Measurements from ENCODE around the gene AJAP1.
"Not testable (repeated sequence)": the region's sequence is repeated elsewhere in the genome, so short reads cannot be mapped to it uniquely, and the experiment has no call there.

AJAP1 gene

GRCh38 chr1:4653796-4654725 lies at the start of gene AJAP1:
Gene AJAP1 (plus strand): TSS chr1:4654609. CDS start chr1:4655426, 817 bp downstream.
- DNase-seq (ENCODE audit: low read depth in 3 of 3, low spot score in 1 of 3) = no peak

DNA sequence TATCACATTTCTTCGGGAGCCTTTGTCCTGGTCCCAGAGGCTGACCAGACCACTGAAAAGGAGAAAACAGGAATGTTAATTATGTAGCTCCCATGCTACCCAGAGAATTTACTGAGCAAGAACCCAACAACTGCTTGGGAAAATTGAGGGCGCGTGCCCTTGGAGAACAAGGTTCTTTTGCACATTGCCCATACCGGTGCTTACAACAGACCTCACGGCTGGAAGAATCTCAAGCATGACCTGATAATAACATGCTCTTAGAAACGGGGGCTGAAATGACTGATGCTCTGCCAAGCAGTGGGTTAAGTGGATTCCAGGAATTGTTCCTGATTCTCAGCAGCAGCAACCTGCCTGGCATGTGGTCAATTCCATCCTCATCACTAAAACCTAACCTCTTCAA lies 49.3 kb upstream of the AJAP1 start:
- DNase-seq (ENCODE audit: low read depth in 3 of 3, low spot score in 1 of 3) = no peak

- DNase-seq (ENCODE audit: low read depth in 3 of 3, low spot score in 1 of 3) = no peak
Observed at GRCh38 chr1:4611563-4612341, 42.7 kb upstream of the AJAP1 start.

- DNase-seq (ENCODE audit: low read depth in 3 of 3, low spot score in 1 of 3) = no peak
Observed at GRCh38 chr1:4612991-4613390, 41.4 kb upstream of the AJAP1 start.

DNA sequence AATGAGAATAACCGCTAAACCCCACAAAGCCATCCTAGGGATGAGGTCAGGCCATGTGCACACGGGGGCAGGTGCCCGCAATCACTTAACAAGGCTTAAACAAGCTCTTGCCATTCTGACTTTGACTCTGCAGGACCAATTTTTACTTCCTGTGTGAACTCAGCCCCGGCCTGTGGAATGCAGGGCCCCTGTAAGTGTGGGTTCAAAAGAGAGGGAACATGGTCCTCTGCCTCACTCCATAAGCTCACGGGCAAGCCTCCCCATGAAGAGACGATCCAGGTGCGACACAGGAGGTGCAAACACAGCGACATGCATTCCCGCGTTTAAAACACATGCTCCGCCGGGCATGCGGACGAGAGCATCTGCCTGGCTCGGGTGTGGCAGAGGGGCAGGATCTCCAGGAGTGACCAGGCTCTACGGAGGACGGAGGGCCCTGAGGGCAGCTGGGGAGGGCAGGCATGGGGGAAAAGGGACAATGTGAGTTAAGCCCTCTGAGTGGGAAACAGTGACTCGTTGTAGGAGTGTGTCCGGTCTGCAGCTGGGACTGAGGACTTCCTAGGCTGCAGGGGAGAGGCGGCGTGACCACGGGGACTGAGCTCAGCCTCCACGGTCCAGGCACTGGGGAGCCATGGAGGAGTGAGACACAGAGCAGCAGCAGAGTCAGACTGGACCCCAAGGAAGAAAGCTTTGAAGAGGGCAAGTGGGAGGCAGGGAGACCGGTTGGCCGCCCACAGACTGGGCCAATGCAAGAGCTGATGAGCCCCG lies 40.6 kb upstream of the AJAP1 start:
- DNase-seq (ENCODE audit: low read depth in 3 of 3, low spot score in 1 of 3) = no peak

- DNase-seq (ENCODE audit: low read depth in 3 of 3, low spot score in 1 of 3) = no peak
Observed at GRCh38 chr1:4614371-4615137, 39.9 kb upstream of the AJAP1 start.

DNA sequence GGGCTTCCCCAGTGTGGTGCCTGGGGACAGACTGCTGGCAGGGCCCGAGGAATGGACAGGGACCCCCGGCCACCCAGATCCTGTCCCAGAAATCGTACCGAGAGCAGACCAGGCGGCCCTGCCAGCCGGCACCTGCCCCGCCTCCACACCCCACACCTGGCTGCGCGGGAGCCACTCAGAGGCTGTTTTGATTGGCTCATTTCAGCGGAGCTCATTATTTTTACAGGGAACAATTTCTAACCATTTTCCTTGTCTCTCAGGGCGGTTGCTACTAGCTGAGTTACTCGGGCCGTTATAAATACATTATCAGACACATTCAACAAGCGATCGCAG lies 39.3 kb upstream of the AJAP1 start:
- DNase-seq (ENCODE audit: low read depth in 3 of 3, low spot score in 1 of 3) = no peak

DNA sequence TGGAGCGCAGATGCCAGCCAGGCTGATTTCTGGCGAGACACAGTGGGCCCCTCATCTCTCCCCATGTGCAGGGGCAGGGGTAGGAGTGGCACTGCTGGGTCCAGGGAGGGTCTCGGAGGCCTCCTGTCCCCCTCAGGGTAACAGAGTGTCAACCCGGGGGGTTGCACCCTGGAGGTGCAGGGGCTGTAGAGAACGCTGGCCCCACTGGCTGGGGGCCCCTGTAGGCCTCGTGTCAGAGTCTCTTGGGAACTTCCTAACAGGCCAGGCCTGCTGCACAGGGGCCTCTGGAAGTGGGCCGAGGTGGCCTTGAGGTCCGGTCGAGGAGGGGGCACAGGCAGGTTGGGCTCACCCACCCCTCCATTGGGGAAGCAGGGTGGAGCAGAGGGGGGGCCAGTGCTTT lies 38.9 kb upstream of the AJAP1 start:
- DNase-seq (ENCODE audit: low read depth in 3 of 3, low spot score in 1 of 3) = no peak

DNA sequence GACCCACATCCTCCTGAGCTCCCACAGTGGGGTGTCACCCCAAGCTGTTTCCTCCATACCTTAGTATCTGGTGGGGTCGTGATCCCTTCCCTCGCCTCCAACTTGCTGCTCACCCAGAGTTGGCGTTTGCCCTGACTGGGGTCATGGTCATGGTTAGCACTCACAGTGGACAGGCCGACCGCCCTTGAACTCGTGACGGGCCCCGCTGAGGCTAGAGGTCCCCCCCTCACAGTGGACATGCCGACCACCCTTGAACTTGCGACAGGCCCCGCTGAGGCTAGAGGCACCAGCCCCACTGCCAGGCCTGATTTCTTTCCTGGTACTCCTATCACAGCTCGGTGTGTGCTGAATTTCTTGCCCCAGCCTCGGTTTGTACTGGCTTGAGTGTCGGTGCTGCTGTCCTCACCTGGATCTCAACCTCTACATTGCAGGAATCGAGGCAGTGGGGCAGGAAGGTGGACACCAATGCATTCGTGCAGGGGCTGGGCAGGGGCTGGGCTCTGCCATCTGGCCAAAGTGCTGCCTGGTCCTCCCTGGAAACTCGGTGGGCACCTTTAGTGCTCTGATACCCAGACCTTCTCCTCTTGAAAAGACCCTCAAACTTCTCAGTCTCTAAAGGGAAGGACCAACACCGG lies 37.5 kb upstream of the AJAP1 start:
- no peak for DNase-seq (ENCODE audit: low read depth in 3 of 3, low spot score in 1 of 3)

DNA sequence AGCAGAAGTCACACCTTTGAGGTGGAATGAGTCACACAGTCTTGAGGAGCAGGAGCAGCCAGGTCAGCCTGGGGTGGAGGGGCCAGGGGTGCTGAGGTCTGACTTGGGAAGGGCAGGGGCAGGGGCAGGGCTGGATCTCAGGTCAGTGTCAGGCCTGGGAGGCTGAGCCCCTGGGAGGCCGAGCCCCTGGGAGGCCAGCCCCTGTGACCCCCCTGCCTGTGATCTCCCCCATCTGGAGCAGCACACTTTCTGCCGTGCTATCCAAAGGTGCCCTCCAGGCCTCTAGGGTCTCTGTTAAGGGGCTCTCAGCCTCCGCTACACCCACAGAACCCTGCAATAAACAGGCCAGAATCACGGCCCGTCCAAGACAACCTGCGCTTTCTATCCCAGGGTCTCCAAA lies 36.9 kb upstream of the AJAP1 start:
- DNase-seq (ENCODE audit: low read depth in 3 of 3, low spot score in 1 of 3) = no peak

DNA sequence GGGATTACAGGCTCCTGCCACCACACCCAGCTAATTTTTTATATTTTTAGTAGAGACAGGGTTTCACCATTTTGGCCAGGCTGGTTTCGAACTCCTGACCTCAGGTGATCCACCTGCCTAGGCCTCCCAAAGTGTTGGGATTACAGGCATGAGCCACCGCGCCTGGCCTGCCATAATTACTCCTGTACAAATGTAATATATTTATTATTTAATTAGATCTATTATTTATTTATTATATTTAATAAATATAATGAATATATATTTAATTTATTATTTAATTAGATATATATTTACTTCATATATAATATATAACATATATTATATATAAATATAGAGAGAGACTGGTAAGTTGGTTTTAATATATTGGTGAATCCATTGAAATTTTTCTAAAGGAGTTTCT lies 35.6 kb upstream of the AJAP1 start:
- not testable (repeated sequence) for DNase-seq (ENCODE audit: low read depth in 3 of 3, low spot score in 1 of 3)

DNA sequence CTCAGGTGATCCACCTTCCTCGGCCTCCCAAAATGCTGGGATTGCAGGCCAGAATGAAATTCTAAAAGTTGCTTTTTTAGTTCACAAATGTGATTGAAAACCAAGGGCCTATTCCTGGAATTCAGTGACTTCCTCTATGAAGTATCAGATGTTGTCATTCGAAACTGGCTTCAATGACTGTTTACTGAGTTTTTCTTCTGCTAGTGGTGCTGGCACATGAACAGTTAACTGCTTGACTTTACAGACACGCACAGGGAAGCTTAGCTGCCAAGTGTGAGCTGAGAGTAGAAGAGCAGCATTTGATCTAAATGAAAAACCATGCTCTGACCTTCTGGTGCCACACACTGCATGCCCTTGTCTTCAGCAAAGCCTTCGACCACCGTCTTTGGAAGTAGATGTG lies 32.8 kb upstream of the AJAP1 start:
- DNase-seq (ENCODE audit: low read depth in 3 of 3, low spot score in 1 of 3) = no peak

DNA sequence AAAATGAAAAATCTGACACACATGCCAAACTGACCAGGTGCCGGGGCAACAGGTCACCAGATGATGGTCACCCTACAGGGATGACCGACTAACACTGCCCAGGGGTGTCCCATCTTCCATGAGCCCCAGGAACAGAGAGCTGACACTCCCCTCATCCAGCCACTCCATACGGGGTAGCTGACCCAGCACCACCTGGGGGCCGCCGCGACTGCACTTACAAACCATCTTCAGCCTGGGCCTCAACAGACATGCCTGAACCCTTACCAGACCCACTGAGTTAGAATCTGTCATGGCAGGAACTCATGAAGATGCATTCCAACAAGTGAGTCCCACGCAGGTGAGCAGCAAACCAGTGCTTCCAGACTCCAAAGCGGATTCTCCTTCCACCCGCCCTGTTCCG lies 31.6 kb upstream of the AJAP1 start:
- DNase-seq (ENCODE audit: low read depth in 3 of 3, low spot score in 1 of 3) = no peak

DNA sequence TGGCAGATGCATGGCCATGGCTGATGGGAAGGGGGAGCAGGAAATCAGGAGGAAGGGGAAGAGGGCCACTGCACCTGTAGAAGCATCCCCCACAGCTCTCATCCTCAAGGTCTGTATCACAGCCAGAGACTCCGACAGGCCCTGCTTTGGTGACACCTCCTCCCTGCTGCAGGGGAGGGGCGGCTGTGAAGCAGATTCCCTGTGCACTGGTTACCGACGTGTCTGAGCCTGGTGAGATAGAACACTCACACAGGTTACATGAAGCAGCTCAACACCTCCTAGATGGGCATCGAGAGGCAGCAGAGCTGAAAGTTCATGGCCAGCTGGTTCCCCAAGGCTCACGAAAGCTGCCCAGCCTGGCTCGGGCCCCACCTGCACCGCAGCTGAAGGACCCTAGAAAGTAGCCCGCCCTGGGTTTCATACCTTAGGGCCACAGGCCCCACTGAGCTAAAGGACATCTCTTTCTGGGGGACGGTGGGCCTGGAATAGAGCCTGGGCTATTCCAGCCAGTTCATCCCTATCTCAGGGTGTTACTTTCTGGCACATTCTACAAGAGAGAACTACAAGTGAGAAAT lies 30.2 kb upstream of the AJAP1 start:
- DNase-seq (ENCODE audit: low read depth in 3 of 3, low spot score in 1 of 3) = no peak

DNA sequence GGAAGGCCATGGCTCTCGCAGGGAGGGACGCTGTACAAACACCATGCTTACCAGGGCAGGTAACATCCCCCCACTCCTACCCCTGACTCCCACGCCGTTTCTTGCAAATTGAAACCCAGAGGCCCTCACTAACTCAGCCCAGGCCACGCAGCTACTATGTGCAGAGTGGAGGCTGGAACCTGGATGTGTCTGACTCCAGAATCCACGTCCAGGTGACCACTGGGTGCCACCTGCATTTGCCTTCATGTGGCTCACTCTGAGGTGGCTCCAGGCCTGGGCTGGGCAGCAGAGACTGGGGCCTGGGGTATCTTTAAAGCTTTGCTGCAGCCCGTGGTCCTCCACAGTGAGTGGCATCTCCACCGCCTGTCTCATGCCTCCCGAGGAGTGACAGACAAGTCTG lies 29.6 kb upstream of the AJAP1 start:
- DNase-seq (ENCODE audit: low read depth in 3 of 3, low spot score in 1 of 3) = no peak

DNA sequence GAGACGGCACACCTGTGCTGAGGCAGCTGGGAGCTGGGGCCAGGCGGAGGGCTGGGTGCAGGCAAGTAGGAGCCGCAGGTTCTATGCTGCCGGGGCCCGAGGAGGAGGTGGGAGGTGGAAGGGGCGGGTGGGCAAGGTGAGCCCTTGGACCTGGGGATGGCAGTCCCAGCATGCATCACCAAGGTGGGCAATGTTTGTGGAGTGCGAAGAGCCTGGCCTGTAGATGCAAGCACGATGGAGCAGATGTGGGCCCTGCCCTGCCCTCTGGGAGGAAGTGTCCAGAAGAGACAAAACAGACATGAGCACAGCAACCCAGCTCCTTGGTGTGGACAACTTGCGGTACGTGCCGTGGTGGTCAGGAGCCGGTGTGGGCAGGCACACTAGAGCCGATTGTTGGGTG lies 28.3 kb upstream of the AJAP1 start:
- no peak for DNase-seq (ENCODE audit: low read depth in 3 of 3, low spot score in 1 of 3)

DNA sequence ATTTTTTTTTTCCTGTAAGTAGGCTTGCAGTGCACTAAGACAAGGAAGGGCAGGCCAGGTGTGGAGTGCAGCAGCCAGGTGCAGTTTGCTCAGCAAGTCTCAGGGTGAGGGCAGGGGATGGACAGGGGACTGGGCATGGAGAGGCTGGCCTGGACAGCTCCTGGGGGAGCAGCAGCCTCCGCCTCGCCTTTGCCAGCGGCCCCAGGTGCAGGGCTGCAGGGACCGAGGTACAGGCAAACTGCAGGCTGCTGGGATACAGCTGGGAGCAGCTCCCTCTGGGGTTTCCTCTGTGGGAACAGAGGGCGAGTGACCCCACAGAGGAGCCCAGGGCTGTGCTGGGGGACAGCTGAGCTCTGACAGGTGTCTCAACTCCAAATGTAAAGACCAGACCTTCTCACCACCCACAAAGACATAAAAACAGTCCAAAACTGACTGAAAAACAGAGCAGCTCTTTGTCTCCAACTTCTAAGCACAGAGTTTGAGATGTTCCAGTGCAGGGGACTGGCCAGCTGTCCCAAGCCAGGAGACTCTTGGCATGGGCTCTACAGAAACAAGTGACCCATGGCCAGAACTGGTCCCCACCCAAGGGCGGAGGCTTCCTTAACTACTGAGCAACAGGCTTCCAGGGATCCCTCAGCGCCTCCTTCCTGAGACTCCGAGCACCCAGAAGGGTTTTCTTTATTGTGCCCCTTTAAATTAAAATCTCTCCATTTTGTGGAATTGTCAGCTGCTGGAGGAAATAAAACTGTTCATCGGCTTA lies 27.7 kb upstream of the AJAP1 start:
- DNase-seq (ENCODE audit: low read depth in 3 of 3, low spot score in 1 of 3) = no peak

GRCh38 chr1:4627353-4627752 lies 27.1 kb upstream of the AJAP1 start:
- no peak for DNase-seq (ENCODE audit: low read depth in 3 of 3, low spot score in 1 of 3)

- no peak for DNase-seq (ENCODE audit: low read depth in 3 of 3, low spot score in 1 of 3)
Observed at GRCh38 chr1:4628992-4629391, 25.4 kb upstream of the AJAP1 start.
